GM04503 (cell line): ENCODE results near the gene MYL4.
"Not testable (repeated sequence)": the region's sequence is repeated elsewhere in the genome, so short reads cannot be mapped to it uniquely, and the experiment has no call there.

ENCODE experiments used
- DNase-seq: peaks from one replicate; pipeline ENCODE4 v3.0.0-alpha.2; 2012; ENCODE audit warnings: low read depth

MYL4 gene

GRCh38 chr17:47208744-47209488 lies at the start of gene MYL4:
MYL4 (plus strand) TSS chr17:47209348; CDS start chr17:47209423, 75 bp downstream.
- DNase-seq, result no peak

DNA sequence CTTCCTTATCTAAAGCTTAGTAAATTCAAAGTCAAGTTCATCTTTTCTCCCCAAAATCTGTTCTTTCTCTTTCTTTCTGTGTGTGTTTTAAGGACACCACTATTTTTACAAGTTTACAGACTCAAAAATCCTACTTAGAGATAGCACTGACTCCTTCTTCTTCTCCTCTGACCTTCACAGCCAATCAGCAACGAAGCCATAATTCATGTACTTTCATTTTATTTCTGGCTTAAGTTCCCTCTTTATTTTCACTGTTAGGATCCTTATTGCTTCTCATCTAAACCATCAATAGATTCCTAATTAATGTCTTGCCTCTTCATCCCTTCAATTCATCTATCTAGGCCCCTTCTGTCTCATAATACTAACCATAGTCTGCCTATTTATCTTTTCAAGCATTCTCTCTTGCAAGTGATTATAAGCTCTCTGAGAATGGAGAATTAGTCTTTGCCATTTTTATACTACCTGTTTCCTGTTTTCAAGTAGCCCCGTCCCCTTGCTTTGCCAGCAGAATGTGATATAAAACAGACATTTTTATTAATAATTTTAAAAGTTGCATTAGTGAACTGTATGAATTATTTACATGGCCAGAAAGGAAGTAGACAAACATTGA lies 47.0 kb upstream of the MYL4 start:
- no peak for DNase-seq

DNA sequence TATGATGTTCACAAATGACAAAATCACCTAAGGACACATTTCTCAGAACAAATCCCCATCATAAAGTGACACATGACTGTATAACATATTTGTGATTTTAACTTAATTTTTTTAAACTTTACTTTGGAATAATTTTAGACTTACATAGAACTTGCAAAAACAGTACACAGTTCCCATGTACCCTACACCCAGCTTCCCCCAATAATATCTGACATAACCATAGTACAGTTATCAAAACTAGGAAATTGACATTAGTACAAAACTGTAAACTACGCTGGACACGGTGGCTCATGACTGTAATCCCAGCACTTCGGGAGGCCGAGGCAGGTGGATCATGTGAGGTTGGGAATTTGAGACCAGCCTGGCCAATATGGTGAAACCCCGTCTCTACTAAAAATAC lies 44.9 kb upstream of the MYL4 start:
- DNase-seq, result no peak

GRCh38 chr17:47165137-47165536 lies 44.0 kb upstream of the MYL4 start:
- no peak for DNase-seq

DNA sequence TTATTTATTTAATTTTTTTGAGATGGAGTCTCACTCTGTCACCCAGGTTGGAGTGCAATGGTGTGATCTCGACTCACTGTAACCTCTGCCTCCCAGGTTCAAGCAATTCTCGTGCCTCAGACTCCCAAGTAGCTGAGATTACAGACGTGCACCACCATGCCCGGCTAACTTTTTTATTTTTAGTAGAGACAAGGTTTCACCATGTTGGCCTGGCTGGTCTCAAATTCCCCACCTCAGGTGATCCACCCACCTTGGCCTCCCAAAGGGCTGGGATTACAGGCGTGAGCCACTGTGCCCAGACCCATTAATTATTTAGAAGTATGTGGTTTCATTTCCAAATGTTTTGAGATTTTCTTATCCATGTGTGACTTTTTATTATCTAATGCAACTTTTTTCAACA lies 42.3 kb upstream of the MYL4 start:
- DNase-seq, result not testable (repeated sequence)

DNA sequence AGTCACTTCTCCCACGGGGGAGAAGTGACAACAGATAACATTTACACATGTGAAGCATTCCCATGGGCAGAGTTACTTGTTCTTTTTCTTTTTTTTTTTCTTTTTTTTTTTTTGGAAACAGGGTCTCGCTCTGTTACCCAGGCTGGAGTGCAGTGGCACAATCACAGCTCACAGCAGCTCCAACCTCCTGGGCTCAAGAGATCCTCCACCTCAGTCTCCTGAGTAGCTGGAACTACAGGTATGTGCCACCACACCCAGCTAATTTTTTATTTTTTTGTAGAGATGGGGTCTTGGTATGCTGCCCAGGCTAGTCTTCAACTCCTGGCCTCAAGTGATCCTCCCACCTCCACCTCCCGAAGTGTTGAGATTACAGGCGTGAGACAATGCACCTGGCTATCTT lies 40.3 kb upstream of the MYL4 start:
- not testable (repeated sequence) for DNase-seq

- DNase-seq, result no peak
These were observed 38.4 kb upstream of the MYL4 start for GRCh38 chr17:47170710-47171109.

DNA sequence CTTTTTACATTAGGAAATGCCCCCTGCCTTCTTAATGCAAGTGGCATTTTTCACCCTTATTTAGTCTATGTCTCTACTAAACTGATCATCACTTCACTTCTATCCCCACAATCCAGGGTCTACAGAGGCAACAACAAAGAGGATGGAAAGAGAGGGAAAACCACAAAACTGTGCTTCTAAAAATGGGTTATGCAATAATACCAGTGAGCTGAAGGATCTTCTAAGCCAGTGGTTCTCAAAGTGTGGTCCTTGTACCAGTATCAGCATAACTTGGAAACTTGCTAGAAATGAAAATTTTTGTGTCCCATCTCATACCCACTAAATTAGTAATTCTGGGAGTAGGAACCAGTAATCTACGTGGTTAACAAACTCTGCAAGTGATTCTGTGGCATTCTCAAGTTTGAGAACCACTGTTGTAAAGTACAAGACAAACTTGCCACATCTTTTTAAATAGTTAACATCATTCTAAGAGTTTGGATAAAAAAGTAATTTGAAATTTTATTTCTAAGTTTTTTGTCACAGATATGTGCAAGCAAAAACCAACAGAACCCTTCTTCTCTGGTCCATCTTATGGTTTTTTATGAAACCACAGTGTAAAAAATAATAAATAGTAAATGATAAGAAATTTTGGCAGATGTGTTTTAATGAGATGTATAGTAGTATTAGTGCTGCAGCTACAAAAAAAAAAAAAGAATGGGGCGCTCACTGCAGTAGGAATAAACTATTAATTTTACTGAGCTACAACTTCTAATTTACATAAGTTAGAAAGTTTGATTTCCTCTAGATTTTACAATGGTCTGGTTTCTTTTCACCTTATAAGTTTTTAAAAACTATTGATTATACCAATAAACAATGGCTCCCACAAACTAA lies 36.2 kb upstream of the MYL4 start:
- no peak for DNase-seq

DNA sequence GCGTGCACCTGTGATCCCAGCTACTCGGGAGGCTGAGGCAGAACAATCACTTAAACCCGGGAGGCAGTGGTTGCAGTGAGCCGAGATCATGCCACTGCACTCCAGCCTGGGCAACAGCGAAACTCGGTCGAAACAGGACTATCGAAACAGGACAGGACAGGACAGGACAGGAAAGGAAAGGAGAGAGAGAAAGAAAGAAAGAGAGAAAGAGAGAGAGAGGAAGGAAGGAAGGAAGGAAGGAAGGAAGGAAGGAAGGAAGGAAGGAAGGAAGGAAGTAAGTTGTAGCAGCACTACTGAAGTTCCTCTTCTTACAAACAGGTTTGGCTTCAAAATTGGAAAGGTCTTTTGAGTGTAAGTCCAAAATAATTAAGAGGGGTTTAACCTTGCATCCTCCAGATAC lies 34.3 kb upstream of the MYL4 start:
- DNase-seq, result not testable (repeated sequence)

DNA sequence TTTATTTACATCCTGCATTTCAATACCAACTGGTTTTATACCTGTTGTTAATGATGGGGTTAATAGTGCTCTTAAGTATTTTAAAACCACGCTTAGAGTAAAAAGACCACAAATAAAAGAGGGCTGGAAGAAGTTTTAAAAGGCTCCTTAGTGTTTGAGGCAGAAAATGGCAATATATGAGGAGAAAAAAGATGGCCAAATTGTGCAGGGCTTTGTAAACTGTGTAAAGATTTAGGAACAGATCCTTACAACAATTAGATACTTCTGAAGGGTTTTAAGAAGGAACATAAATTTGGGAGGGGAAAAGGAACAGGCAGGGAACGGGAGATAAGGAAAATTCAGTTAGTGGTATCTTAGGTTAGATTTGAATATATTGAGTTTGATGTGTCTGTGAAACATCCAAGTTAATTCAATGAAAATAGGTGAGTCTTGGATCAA lies 32.7 kb upstream of the MYL4 start:
- no peak for DNase-seq

GRCh38 chr17:47177261-47177660 lies 31.9 kb upstream of the MYL4 start:
- no peak for DNase-seq

- DNase-seq, result no peak
These were observed 30.0 kb upstream of the MYL4 start for GRCh38 chr17:47179141-47179540.

GRCh38 chr17:47180337-47180736 lies 28.8 kb upstream of the MYL4 start:
- DNase-seq, result no peak

DNA sequence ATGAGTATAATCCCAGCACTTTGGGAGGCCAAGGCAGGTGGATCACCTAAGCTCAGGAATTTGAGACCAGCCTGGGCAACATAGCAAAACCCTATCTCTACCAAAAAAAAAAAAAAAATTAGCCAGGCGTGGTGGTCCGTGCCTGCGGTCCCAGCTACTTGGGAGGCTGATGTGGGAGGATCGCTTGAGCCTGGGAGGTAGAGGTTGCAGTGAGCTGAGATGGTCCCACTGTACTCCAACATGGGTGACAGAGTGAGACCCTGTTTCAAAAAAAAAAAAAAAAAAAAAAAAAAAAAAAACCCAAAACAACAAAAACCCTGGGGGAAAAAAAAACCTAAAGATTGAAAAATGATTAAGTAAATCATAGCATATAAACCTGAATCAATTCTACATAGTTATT lies 28.2 kb upstream of the MYL4 start:
- not testable (repeated sequence) for DNase-seq

GRCh38 chr17:47184681-47185080 lies 24.5 kb upstream of the MYL4 start:
- DNase-seq, result no peak

GRCh38 chr17:47188271-47188875 lies 20.8 kb upstream of the MYL4 start:
- DNase-seq, result peak; percentile 14

DNA sequence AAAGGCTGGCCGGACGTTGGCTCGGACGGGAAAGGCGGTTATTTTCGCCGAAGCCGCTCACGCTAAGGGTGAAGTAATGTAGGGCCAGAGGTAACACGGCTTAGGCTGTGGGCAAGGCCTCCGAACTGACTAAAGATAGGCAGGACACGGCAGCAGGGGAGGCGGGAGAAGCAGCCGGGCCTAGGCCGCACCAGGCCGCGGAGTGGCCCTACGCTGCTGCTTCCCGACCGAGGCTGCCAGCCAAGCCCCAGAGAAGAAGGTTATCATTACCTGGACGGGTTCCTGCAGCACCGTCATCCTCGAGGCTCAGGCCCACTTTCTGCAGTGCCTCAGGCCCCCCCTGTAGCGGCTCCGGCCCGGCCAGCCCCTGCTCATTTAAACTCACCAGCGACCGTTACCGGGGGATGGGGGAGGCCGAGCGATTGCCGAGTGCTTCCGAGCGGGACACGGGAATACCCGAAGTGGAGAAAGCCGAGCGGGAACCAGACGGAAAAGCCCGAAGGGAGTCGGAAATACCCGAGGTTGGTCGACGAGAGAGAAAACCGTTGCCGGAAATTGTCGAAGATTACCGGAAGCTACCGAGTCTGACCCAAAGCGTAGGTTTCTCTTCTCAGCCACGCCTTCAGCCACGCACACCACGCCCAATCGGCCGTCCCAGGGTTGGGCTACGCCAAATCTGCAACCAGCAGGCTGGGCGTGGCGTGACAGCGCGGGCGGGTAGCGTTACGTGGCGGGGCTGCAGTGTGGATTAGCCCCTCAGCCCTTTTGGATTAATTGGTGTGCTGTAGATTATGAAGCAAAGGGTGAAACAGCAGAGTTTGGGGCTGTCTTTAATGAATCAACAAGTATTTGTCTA lies 20.0 kb upstream of the MYL4 start, which contains the start of gene CDC27:
CDC27 (minus strand) TSS at position 420 of the 856 bp plus-strand sequence; CDS start at position 297, 123 bp downstream.
- peak; percentile 79 for DNase-seq

DNA sequence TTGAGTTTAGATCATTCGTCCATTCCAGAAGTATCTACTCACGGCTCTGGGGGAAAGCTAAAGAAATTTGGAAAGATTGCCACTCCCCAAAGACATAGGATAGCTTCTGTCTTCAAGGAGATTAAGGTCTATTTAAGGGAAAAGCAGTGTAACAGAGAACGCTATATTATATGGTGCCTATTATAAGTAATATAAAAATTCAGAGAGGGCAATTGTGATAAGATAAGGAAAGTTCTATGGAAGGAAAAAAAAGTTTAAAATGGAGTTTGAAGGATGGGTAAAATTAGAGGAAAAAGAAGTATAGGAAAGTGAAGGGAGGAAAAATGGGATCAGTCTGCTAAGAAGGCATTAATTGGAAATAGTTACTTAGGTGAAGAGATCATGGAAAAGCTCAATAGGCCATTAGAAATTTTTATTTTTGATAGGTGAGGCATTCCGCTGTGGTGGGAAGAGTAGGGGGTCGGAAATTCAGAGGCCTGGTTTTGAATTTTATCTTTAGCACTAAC lies 19.4 kb upstream of the MYL4 start:
- DNase-seq, result no peak

DNA sequence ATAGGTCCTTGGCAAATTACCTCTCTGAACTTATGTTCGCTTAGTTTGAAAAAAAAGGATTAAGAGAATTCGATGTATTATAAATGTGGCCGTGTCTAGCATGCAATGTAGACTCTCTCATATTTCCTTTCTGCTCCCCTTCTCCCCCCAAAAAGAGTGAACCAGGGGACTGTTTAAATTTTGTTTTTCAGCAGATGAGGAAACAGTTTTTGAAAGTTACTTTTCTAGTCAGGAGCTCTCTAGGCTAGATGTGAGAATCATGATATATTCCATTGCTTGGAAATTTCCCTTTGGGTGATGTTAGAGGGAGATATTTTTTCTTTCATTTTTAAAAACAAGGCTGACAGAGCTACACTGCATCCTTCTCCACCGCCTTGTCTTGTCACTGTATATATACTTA lies 18.9 kb upstream of the MYL4 start:
- no peak for DNase-seq

DNA sequence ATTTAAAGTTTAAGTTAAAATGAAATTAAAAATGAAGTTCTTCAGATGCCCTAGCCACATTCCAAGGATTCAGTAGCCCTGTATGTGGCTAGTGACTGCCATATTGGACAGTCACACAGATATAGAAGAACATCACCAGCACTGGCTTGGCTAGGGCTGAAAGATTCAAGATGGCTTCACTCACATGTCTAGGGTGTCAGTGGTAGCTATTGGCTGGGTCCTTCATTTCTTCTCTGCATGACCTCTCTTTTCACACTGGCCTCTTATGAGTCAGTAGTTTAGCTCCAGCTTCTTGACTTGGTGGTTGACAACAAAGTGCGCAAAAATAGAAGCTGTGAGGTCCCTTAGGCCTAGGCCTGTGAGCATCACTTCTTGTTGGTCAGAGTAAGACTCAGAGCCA lies 18.4 kb upstream of the MYL4 start:
- DNase-seq, result no peak

DNA sequence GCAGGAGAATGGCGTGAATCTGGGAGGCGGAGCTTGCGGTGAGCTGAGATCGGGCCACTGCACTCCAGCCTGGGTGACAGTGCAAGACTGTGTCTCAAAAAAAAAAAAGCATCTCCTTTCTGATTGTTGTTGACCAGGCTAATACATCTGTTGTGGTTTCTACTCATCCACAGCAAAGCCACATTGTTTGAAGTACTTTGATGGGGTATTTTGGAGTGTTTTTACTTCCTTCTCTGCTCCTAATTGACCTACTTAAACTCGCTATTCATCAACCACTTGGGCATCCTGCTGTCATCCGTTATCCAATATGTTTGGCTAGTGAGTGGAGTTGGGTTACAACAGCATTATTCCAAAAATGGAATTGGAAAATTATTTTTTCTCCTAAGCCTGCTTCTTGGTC lies 16.6 kb upstream of the MYL4 start:
- DNase-seq, result peak; percentile 23
